ENCODE measurements around the gene OXGR1. TPM values are rescaled to one million over a fixed set of nuclear protein-coding genes. Genes with fewer than 3 reads are reported as not detected.

The OXGR1 gene
- total and polyA plus RNA-seq, 2 of the 8 experiments (the other 6 are each of a cell fraction or from before 2014, with no cell fraction given), result 0.34 to 1.8 TPM

DNA sequence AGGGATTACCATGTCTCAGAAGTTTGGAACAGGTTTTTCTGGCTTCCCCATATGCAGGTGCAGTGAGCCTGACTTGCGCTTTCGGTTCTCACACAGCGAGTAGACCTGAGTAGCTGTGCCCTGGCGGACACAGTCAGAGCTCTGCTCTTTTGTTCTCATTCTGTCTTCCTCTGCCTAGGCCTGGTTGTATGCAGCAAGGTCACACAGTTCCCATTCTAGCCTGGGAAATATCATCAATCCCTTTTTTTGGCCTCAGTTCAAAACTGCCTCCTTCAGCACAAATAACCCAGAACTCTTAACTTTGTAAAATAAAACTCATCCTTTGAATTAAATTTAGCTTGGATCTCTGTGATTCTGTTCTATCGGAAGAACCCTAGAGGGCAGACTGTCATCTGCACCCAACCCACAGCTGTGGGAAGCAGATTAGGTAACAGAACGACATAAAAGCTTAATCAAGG, 10.2 kb downstream of the OXGR1 start (continued):
- TF ChIP-seq CHD7 (IDR thresholded peaks at IDR 0.05; ENCODE audit: insufficient replicate concordance, low read length), result no peak
- TF ChIP-seq CHD2 (IDR thresholded peaks at IDR 0.05; ENCODE audit: low read length), result no peak
- no peak for TF ChIP-seq GTF2F1 (IDR thresholded peaks at IDR 0.05; ENCODE audit: borderline replicate concordance, low read depth, low read length)
- TF ChIP-seq KDM5A (IDR thresholded peaks at IDR 0.05; ENCODE audit: low read length), result no peak
- TF ChIP-seq TBP (IDR thresholded peaks at IDR 0.05; ENCODE audit: low read depth, low read length), result no peak
- TF ChIP-seq, protein P1, sequence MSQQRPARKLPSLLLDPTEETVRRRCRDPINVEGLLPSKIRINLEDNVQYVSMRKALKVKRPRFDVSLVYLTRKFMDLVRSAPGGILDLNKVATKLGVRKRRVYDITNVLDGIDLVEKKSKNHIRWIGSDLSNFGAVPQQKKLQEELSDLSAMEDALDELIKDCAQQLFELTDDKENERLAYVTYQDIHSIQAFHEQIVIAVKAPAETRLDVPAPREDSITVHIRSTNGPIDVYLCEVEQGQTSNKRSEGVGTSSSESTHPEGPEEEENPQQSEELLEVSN (IDR thresholded peaks at IDR 0.05), result no peak
- TF ChIP-seq ASH2L (IDR thresholded peaks at IDR 0.05; ENCODE audit: low read length), result peak; percentile 43
- TF ChIP-seq NRF1 (IDR thresholded peaks at IDR 0.05; ENCODE audit: low read depth, low read length), result no peak
- TF ChIP-seq RAD21 (IDR thresholded peaks at IDR 0.05 in 1 of 2, conservative IDR thresholded peaks at IDR 0.05 in 1 of 2; ENCODE audit: low read depth in 2 of 2, low read length in 2 of 2), result 0 out of 4 replicates have a peak, but pooled peaks of 1 of the 2 experiments have one; percentile 9
- TF ChIP-seq, protein P2, sequence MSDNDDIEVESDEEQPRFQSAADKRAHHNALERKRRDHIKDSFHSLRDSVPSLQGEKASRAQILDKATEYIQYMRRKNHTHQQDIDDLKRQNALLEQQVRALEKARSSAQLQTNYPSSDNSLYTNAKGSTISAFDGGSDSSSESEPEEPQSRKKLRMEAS (IDR thresholded peaks at IDR 0.05), result no peak
- TF ChIP-seq GABPA (IDR thresholded peaks at IDR 0.05; ENCODE audit: borderline replicate concordance, insufficient read depth, low read length), result no peak
